ENCODE data around the gene GFRA1. TPM values are rescaled to one million over a fixed set of nuclear protein-coding genes. Genes with fewer than 3 reads are reported as not detected.

Gene GFRA1
- total RNA-seq, 2 experiments from 2014 or later, result not detected

GRCh38 chr10:116289652-116290051 is 16.6 kb upstream of the GFRA1 start:
- no peak overlapping the region for H2AFZ ChIP-seq (ENCODE audit: low read length)
- TF ChIP-seq, protein P1, sequence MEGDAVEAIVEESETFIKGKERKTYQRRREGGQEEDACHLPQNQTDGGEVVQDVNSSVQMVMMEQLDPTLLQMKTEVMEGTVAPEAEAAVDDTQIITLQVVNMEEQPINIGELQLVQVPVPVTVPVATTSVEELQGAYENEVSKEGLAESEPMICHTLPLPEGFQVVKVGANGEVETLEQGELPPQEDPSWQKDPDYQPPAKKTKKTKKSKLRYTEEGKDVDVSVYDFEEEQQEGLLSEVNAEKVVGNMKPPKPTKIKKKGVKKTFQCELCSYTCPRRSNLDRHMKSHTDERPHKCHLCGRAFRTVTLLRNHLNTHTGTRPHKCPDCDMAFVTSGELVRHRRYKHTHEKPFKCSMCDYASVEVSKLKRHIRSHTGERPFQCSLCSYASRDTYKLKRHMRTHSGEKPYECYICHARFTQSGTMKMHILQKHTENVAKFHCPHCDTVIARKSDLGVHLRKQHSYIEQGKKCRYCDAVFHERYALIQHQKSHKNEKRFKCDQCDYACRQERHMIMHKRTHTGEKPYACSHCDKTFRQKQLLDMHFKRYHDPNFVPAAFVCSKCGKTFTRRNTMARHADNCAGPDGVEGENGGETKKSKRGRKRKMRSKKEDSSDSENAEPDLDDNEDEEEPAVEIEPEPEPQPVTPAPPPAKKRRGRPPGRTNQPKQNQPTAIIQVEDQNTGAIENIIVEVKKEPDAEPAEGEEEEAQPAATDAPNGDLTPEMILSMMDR (conservative IDR thresholded peaks at IDR 0.05; ENCODE audit: low read length), result no peak
- no peak for TF ChIP-seq EZH2phosphoT487 (IDR thresholded peaks at IDR 0.05; ENCODE audit: borderline replicate concordance, low read depth, low read length)
- no peak for DNase-seq (ENCODE audit: low spot score)
- H3K9me3 ChIP-seq (ENCODE audit: low read length), result no peaks in the 10 kb centered on the region
- no peak overlapping the region for H3K27ac ChIP-seq (ENCODE audit: low read depth, low read length, poor library complexity, severe bottlenecking)
- H4K20me1 ChIP-seq (ENCODE audit: insufficient read depth, low read length), result no peaks in the 10 kb centered on the region
- intact Hi-C loops (cut with micrococcal nuclease; ENCODE audit: unreplicated experiment), result no loop called here
- BruUV-seq (replicated peaks), result no TSS peak
- H3K4me1 ChIP-seq (ENCODE audit: insufficient read depth, low read length, poor library complexity, severe bottlenecking), result no peaks in the 10 kb centered on the region
- ChIA-PET POLR2A (no interaction called here), CTCF (ENCODE audit: unreplicated experiment) (no interaction called here)
- H3K36me3 ChIP-seq (ENCODE audit: insufficient read depth, low read length), result no peaks in the 10 kb centered on the region
- no peaks in the 10 kb centered on the region for H3K79me2 ChIP-seq (ENCODE audit: insufficient read depth, low read depth, low read length)
- H3K9me2 ChIP-seq (ENCODE audit: insufficient read depth, low read length), result no peaks in the 10 kb centered on the region
- no peak overlapping the region for H3K4me2 ChIP-seq (ENCODE audit: low read length)
- H3K4me3 ChIP-seq (ENCODE audit: low read depth, low read length, poor library complexity, severe bottlenecking), result no peak overlapping the region

- Histone ChIP-seq H3K4me3 (ENCODE audit: low read depth, low read length, poor library complexity, severe bottlenecking) (no peak overlapping the region), H3K36me3 (ENCODE audit: insufficient read depth, low read length) (no peaks in the 10 kb centered on the region), H3K4me2 (ENCODE audit: low read length) (no peak overlapping the region), H3K27ac (ENCODE audit: low read depth, low read length, poor library complexity, severe bottlenecking) (no peak overlapping the region), H3K79me2 (ENCODE audit: insufficient read depth, low read depth, low read length) (no peaks in the 10 kb centered on the region), H2AFZ (ENCODE audit: low read length) (no peak overlapping the region), H3K9me3 (ENCODE audit: low read length) (no peaks in the 10 kb centered on the region), H3K9me2 (ENCODE audit: insufficient read depth, low read length) (no peaks in the 10 kb centered on the region), H3K4me1 (ENCODE audit: insufficient read depth, low read length, poor library complexity, severe bottlenecking) (no peaks in the 10 kb centered on the region), H4K20me1 (ENCODE audit: insufficient read depth, low read length) (no peaks in the 10 kb centered on the region)
- peak; percentile 1 for DNase-seq (ENCODE audit: low spot score)
- POLR2A ChIA-PET, result no interaction called here
- CTCF ChIA-PET (ENCODE audit: unreplicated experiment), result no interaction called here
- TF ChIP-seq, protein P1 (conservative IDR thresholded peaks at IDR 0.05; ENCODE audit: low read length), result peak; percentile 66
- TF ChIP-seq EZH2phosphoT487 (IDR thresholded peaks at IDR 0.05; ENCODE audit: borderline replicate concordance, low read depth, low read length), result no peak
- intact Hi-C loops (cut with micrococcal nuclease; ENCODE audit: unreplicated experiment), result no loop called here
- no TSS peak for BruUV-seq (replicated peaks)
Measured at GRCh38 chr10:116287906-116288501, 15.0 kb upstream of the GFRA1 start.

DNA sequence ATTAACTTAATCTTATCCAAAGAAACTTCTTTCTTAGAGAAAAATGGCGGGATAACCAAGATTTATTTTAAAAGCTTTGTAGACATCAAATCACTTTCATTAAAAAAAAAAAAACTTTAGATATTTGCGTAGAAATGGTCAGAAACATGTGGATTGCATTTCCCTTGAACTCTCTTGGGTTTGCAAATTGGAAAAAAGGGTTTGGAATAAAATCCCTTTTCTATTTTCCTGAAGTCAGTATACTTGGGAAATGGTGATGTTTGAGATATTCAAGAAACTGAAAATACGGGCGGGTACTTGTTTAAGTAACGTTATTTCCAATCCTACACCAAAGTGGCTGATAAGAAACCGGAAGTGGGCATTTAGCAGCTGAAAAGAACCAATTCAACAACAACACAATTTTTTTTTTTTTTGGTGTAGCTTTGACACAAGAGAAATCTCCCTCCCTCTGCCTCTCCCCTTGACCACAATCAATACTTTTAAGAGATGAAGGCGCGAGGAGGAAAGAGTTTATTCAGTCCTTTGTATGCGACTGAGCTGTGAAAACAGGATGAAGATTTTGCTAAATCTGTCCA is 13.7 kb upstream of the GFRA1 start:
- H3K79me2 ChIP-seq (ENCODE audit: insufficient read depth, low read depth, low read length), result no peaks in the 10 kb centered on the region
- ChIA-PET POLR2A (no interaction called here), CTCF (ENCODE audit: unreplicated experiment) (no interaction called here)
- no peak overlapping the region for H2AFZ ChIP-seq (ENCODE audit: low read length)
- no peak overlapping the region for H3K4me2 ChIP-seq (ENCODE audit: low read length)
- no peaks in the 10 kb centered on the region for H3K9me2 ChIP-seq (ENCODE audit: insufficient read depth, low read length)
- H4K20me1 ChIP-seq (ENCODE audit: insufficient read depth, low read length), result no peaks in the 10 kb centered on the region
- H3K36me3 ChIP-seq (ENCODE audit: insufficient read depth, low read length), result no peaks in the 10 kb centered on the region
- BruUV-seq (replicated peaks), result no TSS peak
- H3K27ac ChIP-seq (ENCODE audit: low read depth, low read length, poor library complexity, severe bottlenecking), result no peak overlapping the region
- no peak overlapping the region for H3K4me3 ChIP-seq (ENCODE audit: low read depth, low read length, poor library complexity, severe bottlenecking)
- no peak for DNase-seq (ENCODE audit: low spot score)
- intact Hi-C loops (cut with micrococcal nuclease; ENCODE audit: unreplicated experiment), result no loop called here
- no peaks in the 10 kb centered on the region for H3K9me3 ChIP-seq (ENCODE audit: low read length)
- TF ChIP-seq, protein P1 (conservative IDR thresholded peaks at IDR 0.05; ENCODE audit: low read length), result no peak
- no peak for TF ChIP-seq EZH2phosphoT487 (IDR thresholded peaks at IDR 0.05; ENCODE audit: borderline replicate concordance, low read depth, low read length)
- H3K4me1 ChIP-seq (ENCODE audit: insufficient read depth, low read length, poor library complexity, severe bottlenecking), result no peaks in the 10 kb centered on the region
